ENCODE results near the gene KCND3.

DNA sequence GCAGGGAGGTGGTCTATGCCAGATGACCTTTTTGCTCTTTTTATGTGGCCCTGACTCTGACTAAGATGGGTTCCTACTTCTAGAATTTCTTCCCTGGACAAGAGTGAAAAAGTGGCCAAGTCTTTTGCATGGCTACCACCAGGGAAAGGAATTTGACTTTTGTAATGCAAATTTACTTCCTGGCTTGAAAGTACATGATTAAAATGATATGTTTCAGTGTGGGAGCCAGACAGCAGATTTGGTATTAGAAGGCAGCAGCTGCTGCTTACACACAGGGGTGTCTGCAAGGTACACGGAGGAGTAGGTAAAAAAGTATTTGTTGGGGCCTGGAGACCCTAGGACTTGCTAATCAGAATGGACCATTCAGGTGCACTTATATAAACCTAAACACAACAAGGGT, 78.4 kb downstream of the KCND3 start:
- TF ChIP-seq CTCF (IDR thresholded peaks at IDR 0.05; ENCODE audit: low read depth, low read length) (no peak), POLR2A (IDR thresholded peaks at IDR 0.05; ENCODE audit: extremely low read depth, insufficient read length) (no peak)
- TF ChIP-seq, protein P1, sequence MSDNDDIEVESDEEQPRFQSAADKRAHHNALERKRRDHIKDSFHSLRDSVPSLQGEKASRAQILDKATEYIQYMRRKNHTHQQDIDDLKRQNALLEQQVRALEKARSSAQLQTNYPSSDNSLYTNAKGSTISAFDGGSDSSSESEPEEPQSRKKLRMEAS (IDR thresholded peaks at IDR 0.05; ENCODE audit: low read depth, low read length), result no peak

All from NB4 (cell line).